HFFc6 (cell line): ENCODE data around the gene ZNF274. TPM values are rescaled to one million over a fixed set of nuclear protein-coding genes. Genes with fewer than 3 reads are reported as not detected.
"Not testable (repeated sequence)": the region's sequence is repeated elsewhere in the genome, so short reads cannot be mapped to it uniquely, and the experiment has no call there.

ENCODE experiments used
- DNase-seq: peaks from one replicate; pipeline ENCODE4 v3.0.0-alpha.2; 2018
- H3K27ac Mint-ChIP-seq: 2 replicates; pipeline ENCODE4 v1.8.0; 2020; ENCODE audit warnings: mild to moderate bottlenecking, mixed read lengths
- H3K27me3 Mint-ChIP-seq: 2 replicates; pipeline ENCODE4 v1.8.0; 2021; ENCODE audit warnings: mild to moderate bottlenecking, moderate library complexity, mixed read lengths; ENCODE audit not compliant: insufficient read depth
- H3K36me3 Mint-ChIP-seq: 2 replicates; pipeline ENCODE4 v1.8.0; 2021; ENCODE audit warnings: low read depth, mixed read lengths
- H3K4me1 Mint-ChIP-seq: 2 replicates; pipeline ENCODE4 v1.8.0; 2020; ENCODE audit warnings: low read depth, mixed read lengths
- H3K4me3 Mint-ChIP-seq: 2 replicates; pipeline ENCODE4 v1.8.0; 2020; ENCODE audit warnings: mild to moderate bottlenecking, moderate library complexity, mixed read lengths
- H3K9me3 Mint-ChIP-seq: 2 replicates; pipeline ENCODE4 v1.8.0; 2020; ENCODE audit warnings: mild to moderate bottlenecking, mixed read lengths
- CTCF ChIP-seq: fragments of 200-600 bp; sonication (generic); IDR thresholded peaks from 2 replicates; pipeline ENCODE4 v1.5.0; 2021; ENCODE audit warnings: antibody characterized with exemption, mild to moderate bottlenecking
- total RNA-seq, 6 experiments: library from RNA; stranded (reverse); fragmentation: NEBNext Ultra II Directional; extraction: Animal tissue kit (Norgen Biotek cat#: 25700); gene quantifications; 2 replicates in 1 of 6; 3 replicates in 5 of 6; pipeline ENCODE4 v1.2.3, GENCODE V29; 2021

ZNF274 gene
- total RNA-seq, 6 experiments from 2014 or later = 15.6 to 18.4 (median 17.6) TPM

GRCh38 chr19:58252102-58252685, 69.3 kb downstream of the ZNF274 start:
- H3K9me3 Mint-ChIP-seq = peaks cover 100% of the 10 kb centered on the region
- peaks cover 2% of the 10 kb centered on the region for H3K27me3 Mint-ChIP-seq
- no peak for TF ChIP-seq CTCF
- H3K27ac Mint-ChIP-seq = no peak overlapping the region
- H3K4me3 Mint-ChIP-seq = no peak overlapping the region
- peaks cover 98% of the 10 kb centered on the region for H3K36me3 Mint-ChIP-seq
- no peaks in the 10 kb centered on the region for H3K4me1 Mint-ChIP-seq
- no peak for DNase-seq

GRCh38 chr19:58258259-58258658, 75.4 kb downstream of the ZNF274 start:
- Mint-ChIP-seq H3K9me3 (peaks cover 100% of the 10 kb centered on the region), H3K36me3 (peaks cover 98% of the 10 kb centered on the region), H3K27me3 (peaks cover 14% of the 10 kb centered on the region)
- not testable (repeated sequence) for H3K27ac Mint-ChIP-seq, DNase-seq, H3K4me3 Mint-ChIP-seq, H3K4me1 Mint-ChIP-seq

- Mint-ChIP-seq H3K27ac (no peak overlapping the region), H3K36me3 (peaks cover 76% of the 10 kb centered on the region), H3K4me3 (no peak overlapping the region), H3K9me3 (peaks cover 100% of the 10 kb centered on the region), H3K4me1 (no peaks in the 10 kb centered on the region), H3K27me3 (peaks cover 14% of the 10 kb centered on the region)
- DNase-seq = no peak
- no peak for TF ChIP-seq CTCF
These were observed 78.7 kb downstream of the ZNF274 start for GRCh38 chr19:58261600-58261967.

GRCh38 chr19:58261968-58262921, 79.4 kb downstream of the ZNF274 start:
- DNase-seq = no peak
- H3K27ac Mint-ChIP-seq = no peak overlapping the region
- H3K9me3 Mint-ChIP-seq = peaks cover 100% of the 10 kb centered on the region
- no peak for TF ChIP-seq CTCF
- peaks cover 14% of the 10 kb centered on the region for H3K27me3 Mint-ChIP-seq
- H3K36me3 Mint-ChIP-seq = peaks cover 74% of the 10 kb centered on the region
- no peak overlapping the region; the same call in 1 of the 2 replicates for H3K4me3 Mint-ChIP-seq
- no peaks in the 10 kb centered on the region for H3K4me1 Mint-ChIP-seq

GRCh38 chr19:58262922-58263296, 80.0 kb downstream of the ZNF274 start:
- DNase-seq = no peak
- peaks cover 14% of the 10 kb centered on the region for H3K27me3 Mint-ChIP-seq
- H3K27ac Mint-ChIP-seq = no peak overlapping the region
- peaks cover 100% of the 10 kb centered on the region for H3K9me3 Mint-ChIP-seq
- peaks cover 68% of the 10 kb centered on the region for H3K36me3 Mint-ChIP-seq
- no peak for TF ChIP-seq CTCF
- H3K4me1 Mint-ChIP-seq = no peaks in the 10 kb centered on the region
- no peak overlapping the region for H3K4me3 Mint-ChIP-seq

Other genes with a start within 250 kb of the ZNF274 start
- gene ZNF418, start 247.7 kb upstream of the ZNF274 start, total RNA-seq = under 1 TPM; 0.07 to 0.81 (median 0.46) TPM
- gene ZNF256, start 235.4 kb upstream of the ZNF274 start, total RNA-seq = 1 to 10 TPM; 2.8 to 3.9 (median 3.2) TPM
- gene C19orf18, start 208.5 kb upstream of the ZNF274 start, total RNA-seq = under 1 TPM in 3 of 6 experiments, not detected in 3; 0.23 to 0.59 (median 0.33) TPM
- 1 to 10 TPM; 3.5 to 6.0 (median 4.9) TPM for gene ZNF606, start 180.2 kb upstream of the ZNF274 start, total RNA-seq
- gene ZSCAN1, start 149.0 kb upstream of the ZNF274 start, total RNA-seq = not detected
- gene ZNF135, start 123.8 kb upstream of the ZNF274 start, total RNA-seq = under 1 TPM in 2 of 6 experiments, not detected in 4; 0.07 to 0.09 TPM
- gene ZSCAN18, start 84.8 kb upstream of the ZNF274 start, total RNA-seq = 1 to 10 TPM in 5 of 6 experiments, under 1 TPM in 1; 0.80 to 2.8 (median 2.1) TPM
- 1 to 10 TPM; 6.6 to 9.5 (median 7.9) TPM for gene ZNF329, start 32.3 kb upstream of the ZNF274 start, total RNA-seq
- 10 to 100 TPM; 26.5 to 32.5 (median 29.9) TPM for gene ZNF544, start 45.9 kb downstream of the ZNF274 start, total RNA-seq
- gene ZNF8, start 95.9 kb downstream of the ZNF274 start, total RNA-seq = 1 to 10 TPM; 3.4 to 4.5 (median 4.1) TPM
- 10 to 100 TPM; 24.0 to 31.2 (median 28.2) TPM for gene ERVK3-1, start 122.3 kb downstream of the ZNF274 start, total RNA-seq
- gene ZSCAN22, start 143.9 kb downstream of the ZNF274 start, total RNA-seq = 1 to 10 TPM; 2.5 to 3.0 (median 2.8) TPM
- 10 to 100 TPM; 21.2 to 36.9 (median 25.4) TPM for gene A1BG, start 170.4 kb downstream of the ZNF274 start, total RNA-seq
- gene ZNF497, start 179.7 kb downstream of the ZNF274 start, total RNA-seq = under 1 TPM; 0.16 to 0.35 (median 0.27) TPM
- 1 to 10 TPM in 2 of 6 experiments, under 1 TPM in 4; 0.63 to 1.3 (median 0.75) TPM for gene ZNF837, start 198.0 kb downstream of the ZNF274 start, total RNA-seq
- gene RPS5, start 204.2 kb downstream of the ZNF274 start, total RNA-seq = 1,000 to 10,000 TPM in 4 of 6 experiments, 100 to 1,000 TPM in 2; 958 to 1,072 (median 1,017) TPM
- under 1 TPM in 2 of 6 experiments, not detected in 4; 0.26 to 0.39 TPM for gene RNF225, start 212.6 kb downstream of the ZNF274 start, total RNA-seq
- 10 to 100 TPM; 13.3 to 15.0 (median 14.0) TPM for gene ZNF584, start 225.6 kb downstream of the ZNF274 start, total RNA-seq